ENCODE measurements around the gene DYRK1B. TPM values are rescaled to one million over a fixed set of nuclear protein-coding genes. Genes with fewer than 3 reads are reported as not detected.

DYRK1B gene
- polyA plus RNA-seq, 1 donor (not counting 4 experiments of a cell fraction or from before 2014, with no cell fraction given): 4.6 TPM

GRCh38 chr19:39870171-39870971, 36.4 kb upstream of the DYRK1B start:
- Histone ChIP-seq H3K9ac (ENCODE audit: control insufficient read depth, extremely low read depth, insufficient read depth, low read length) (no peak overlapping the region), H3K4me3 (ENCODE audit: control insufficient read depth in 2 of 3, extremely low read depth in 1 of 3, insufficient read depth in 2 of 3, low read depth in 1 of 3, low read length in 3 of 3) (no peak overlapping the region), H4K20me1 (ENCODE audit: control insufficient read depth, extremely low read depth, insufficient read depth, low read length) (no peaks in the 10 kb centered on the region), H3K79me2 (ENCODE audit: control insufficient read depth, insufficient read depth, low read length) (no peaks in the 10 kb centered on the region), H3K9me1 (ENCODE audit: control insufficient read depth, extremely low read depth, insufficient read depth, low read length) (no peaks in the 10 kb centered on the region), H2AFZ (ENCODE audit: control insufficient read depth, low read length) (no peak overlapping the region), H3K4me2 (ENCODE audit: control insufficient read depth, extremely low read depth, insufficient read depth, low read depth, low read length) (no peak overlapping the region), H3K9me3 (ENCODE audit: control insufficient read depth, low read depth, low read length) (no peaks in the 10 kb centered on the region), H3K27ac (ENCODE audit: control insufficient read depth, insufficient read depth, low read length) (no peak overlapping the region), H3K4me1 (ENCODE audit: control insufficient read depth, extremely low read depth, insufficient read depth, low read length) (no peaks in the 10 kb centered on the region), H3K36me3 (ENCODE audit: control insufficient read depth in 2 of 2, extremely low read depth in 1 of 2, insufficient read depth in 2 of 2, low read length in 2 of 2) (no peaks in the 10 kb centered on the region), H3K27me3 (ENCODE audit: control insufficient read depth, extremely low read depth, insufficient read depth, low read length) (no peaks in the 10 kb centered on the region)
- no peak for FAIRE-seq
- dilution Hi-C loops (cut with MboI; ENCODE audit: extremely low pct_ligation_motif_present, low sequenced_read_pairs): no loop called here
- DNase-seq (ENCODE audit: low read depth, low spot score): no peak
- TF ChIP-seq EZH2 (IDR thresholded peaks at IDR 0.05; ENCODE audit: low read length) (no peak), CTCF (optimal IDR thresholded peaks at IDR 0.05 in 1 of 3, IDR thresholded peaks at IDR 0.05 in 1 of 3, conservative IDR thresholded peaks at IDR 0.05 in 1 of 3; ENCODE audit: extremely low read depth in 1 of 3, insufficient read depth in 2 of 3, low read length in 3 of 3) (no peak)

GRCh38 chr19:39867952-39868351, 34.0 kb upstream of the DYRK1B start:
- H3K79me2 ChIP-seq (ENCODE audit: control insufficient read depth, insufficient read depth, low read length): no peaks in the 10 kb centered on the region
- no peak overlapping the region for H3K9ac ChIP-seq (ENCODE audit: control insufficient read depth, extremely low read depth, insufficient read depth, low read length)
- no peak for FAIRE-seq
- no peaks in the 10 kb centered on the region for H3K9me3 ChIP-seq (ENCODE audit: control insufficient read depth, low read depth, low read length)
- no peaks in the 10 kb centered on the region for H3K27me3 ChIP-seq (ENCODE audit: control insufficient read depth, extremely low read depth, insufficient read depth, low read length)
- H3K4me3 ChIP-seq (ENCODE audit: control insufficient read depth in 2 of 3, extremely low read depth in 1 of 3, insufficient read depth in 2 of 3, low read depth in 1 of 3, low read length in 3 of 3): no peak overlapping the region
- no peak for DNase-seq (ENCODE audit: low read depth, low spot score)
- H2AFZ ChIP-seq (ENCODE audit: control insufficient read depth, low read length): no peak overlapping the region
- dilution Hi-C loops (cut with MboI; ENCODE audit: extremely low pct_ligation_motif_present, low sequenced_read_pairs): no loop called here
- H4K20me1 ChIP-seq (ENCODE audit: control insufficient read depth, extremely low read depth, insufficient read depth, low read length): no peaks in the 10 kb centered on the region
- H3K9me1 ChIP-seq (ENCODE audit: control insufficient read depth, extremely low read depth, insufficient read depth, low read length): no peaks in the 10 kb centered on the region
- H3K4me1 ChIP-seq (ENCODE audit: control insufficient read depth, extremely low read depth, insufficient read depth, low read length): no peaks in the 10 kb centered on the region
- no peak overlapping the region for H3K27ac ChIP-seq (ENCODE audit: control insufficient read depth, insufficient read depth, low read length)
- TF ChIP-seq EZH2 (IDR thresholded peaks at IDR 0.05; ENCODE audit: low read length) (no peak), CTCF (optimal IDR thresholded peaks at IDR 0.05 in 1 of 3, IDR thresholded peaks at IDR 0.05 in 1 of 3, conservative IDR thresholded peaks at IDR 0.05 in 1 of 3; ENCODE audit: extremely low read depth in 1 of 3, insufficient read depth in 2 of 3, low read length in 3 of 3) (no peak)
- H3K36me3 ChIP-seq (ENCODE audit: control insufficient read depth in 2 of 2, extremely low read depth in 1 of 2, insufficient read depth in 2 of 2, low read length in 2 of 2): no peaks in the 10 kb centered on the region
- no peak overlapping the region for H3K4me2 ChIP-seq (ENCODE audit: control insufficient read depth, extremely low read depth, insufficient read depth, low read depth, low read length)

All from keratinocyte (primary cell).